ENCODE data around the gene PDE5A.
"Not testable (repeated sequence)": the region's sequence is repeated elsewhere in the genome, so short reads cannot be mapped to it uniquely, and the experiment has no call there.

The PDE5A gene

GRCh38 chr4:119477412-119478053, 151.1 kb downstream of the PDE5A start:
- Histone ChIP-seq H3K36me3 (peaks cover 28% of the 10 kb centered on the region), H3K9me3 (ENCODE audit: severe bottlenecking) (no peaks in the 10 kb centered on the region), H3K27me3 (ENCODE audit: insufficient read depth, low read depth, severe bottlenecking) (no peaks in the 10 kb centered on the region), H3K27ac (no peak overlapping the region; the same call in 1 of the 2 replicates), H3K4me3 (ENCODE audit: low read depth, low read length) (no peak overlapping the region)
- TF ChIP-seq CTCF (IDR thresholded peaks at IDR 0.05; ENCODE audit: low read depth, low read length): no peak
- no peak for DNase-seq

- Histone ChIP-seq H3K27ac (no peak overlapping the region), H3K4me3 (ENCODE audit: low read depth, low read length) (no peak overlapping the region)
- DNase-seq: no peak
Measured at GRCh38 chr4:119471259-119471658, 157.3 kb downstream of the PDE5A start.

GRCh38 chr4:119470737-119471063, 157.9 kb downstream of the PDE5A start:
- not testable (repeated sequence) for DNase-seq; H3K36me3 ChIP-seq; H3K4me3 ChIP-seq (ENCODE audit: low read depth, low read length); H3K9me3 ChIP-seq (ENCODE audit: severe bottlenecking); H3K27me3 ChIP-seq (ENCODE audit: insufficient read depth, low read depth, severe bottlenecking); H3K27ac ChIP-seq

More at GRCh38 chr4:119471259-119471658, 157.3 kb downstream of the PDE5A start:
- H3K36me3 ChIP-seq: peaks cover 9% of the 10 kb centered on the region
- H3K27me3 ChIP-seq (ENCODE audit: insufficient read depth, low read depth, severe bottlenecking): no peaks in the 10 kb centered on the region
- TF ChIP-seq CTCF (IDR thresholded peaks at IDR 0.05; ENCODE audit: low read depth, low read length): no peak
- H3K9me3 ChIP-seq (ENCODE audit: severe bottlenecking): no peaks in the 10 kb centered on the region

GRCh38 chr4:119470021-119470736, 158.4 kb downstream of the PDE5A start:
- not testable (repeated sequence) for H3K27ac ChIP-seq; DNase-seq; H3K9me3 ChIP-seq (ENCODE audit: severe bottlenecking); H3K27me3 ChIP-seq (ENCODE audit: insufficient read depth, low read depth, severe bottlenecking); H3K4me3 ChIP-seq (ENCODE audit: low read depth, low read length); H3K36me3 ChIP-seq

GRCh38 chr4:119469039-119469438, 159.6 kb downstream of the PDE5A start:
- not testable (repeated sequence) for H3K9me3 ChIP-seq (ENCODE audit: severe bottlenecking); H3K4me3 ChIP-seq (ENCODE audit: low read depth, low read length); H3K36me3 ChIP-seq; DNase-seq; H3K27ac ChIP-seq; H3K27me3 ChIP-seq (ENCODE audit: insufficient read depth, low read depth, severe bottlenecking)

- not testable (repeated sequence) for H3K4me3 ChIP-seq (ENCODE audit: low read depth, low read length); H3K27me3 ChIP-seq (ENCODE audit: insufficient read depth, low read depth, severe bottlenecking); H3K27ac ChIP-seq; H3K9me3 ChIP-seq (ENCODE audit: severe bottlenecking)
- H3K36me3 ChIP-seq: peaks cover 12% of the 10 kb centered on the region
- TF ChIP-seq CTCF (IDR thresholded peaks at IDR 0.05; ENCODE audit: low read depth, low read length): peak; percentile 18; the same call in 1 of the 2 replicates
- DNase-seq: peak; percentile 52
Measured at GRCh38 chr4:119462733-119463132, 165.9 kb downstream of the PDE5A start.

GRCh38 chr4:119455734-119456133, 172.9 kb downstream of the PDE5A start:
- H3K9me3 ChIP-seq (ENCODE audit: severe bottlenecking); H3K27me3 ChIP-seq (ENCODE audit: insufficient read depth, low read depth, severe bottlenecking); H3K36me3 ChIP-seq; H3K27ac ChIP-seq; DNase-seq: not testable (repeated sequence)
- H3K4me3 ChIP-seq (ENCODE audit: low read depth, low read length): peak overlapping the region; percentile 35
